GM18505 (cell line): ENCODE data around the gene PCNX3.

Experiments
- ATAC-seq: cut with Tn5 transposase; IDR thresholded peaks from one replicate; pipeline ENCODE4 v1.9.1; 2021; ENCODE audit not compliant: unreplicated experiment
- POLR2A ChIP-seq: IDR thresholded peaks from 4 replicates; pipeline ENCODE4 v1.6.1; 2011; ENCODE audit warnings: borderline replicate concordance; ENCODE audit not compliant: insufficient read depth, insufficient read length; ENCODE audit errors: extremely low read depth

Gene PCNX3

GRCh38 chr11:65649656-65650546 lies 34.3 kb downstream of the PCNX3 start:
- no peak for TF ChIP-seq POLR2A
- no peak for ATAC-seq

- ATAC-seq = no peak
- TF ChIP-seq POLR2A = no peak
Measured at GRCh38 chr11:65650547-65651338, 35.2 kb downstream of the PCNX3 start.

- ATAC-seq = no peak
Measured at GRCh38 chr11:65651339-65651588, 35.7 kb downstream of the PCNX3 start.

GRCh38 chr11:65651589-65652510 lies 36.3 kb downstream of the PCNX3 start:
- no peak for ATAC-seq
- no peak for TF ChIP-seq POLR2A

More at GRCh38 chr11:65651339-65651588, 35.7 kb downstream of the PCNX3 start:
- TF ChIP-seq POLR2A = no peak

GRCh38 chr11:65652511-65653228 lies 37.1 kb downstream of the PCNX3 start:
- TF ChIP-seq POLR2A = peak; percentile 84
- peak; percentile 74 for ATAC-seq

- no peak for ATAC-seq
- no peak for TF ChIP-seq POLR2A
Measured at GRCh38 chr11:65653229-65654225, 38.0 kb downstream of the PCNX3 start.

GRCh38 chr11:65654375-65655349 lies 39.1 kb downstream of the PCNX3 start:
- no peak for ATAC-seq
- TF ChIP-seq POLR2A = no peak

GRCh38 chr11:65655570-65656332 lies 40.2 kb downstream of the PCNX3 start:
- TF ChIP-seq POLR2A = peak; percentile 19
- ATAC-seq = no peak

- no peak for TF ChIP-seq POLR2A
- no peak for ATAC-seq
Measured at GRCh38 chr11:65657426-65657825, 41.9 kb downstream of the PCNX3 start.
